ENCODE data around the gene RASSF6. TPM values are rescaled to one million over a fixed set of nuclear protein-coding genes. Genes with fewer than 3 reads are reported as not detected.

RASSF6 gene
- total and polyA plus RNA-seq, 2 donors from 2014 or later, result 4.7 to 8.8 TPM

DNA sequence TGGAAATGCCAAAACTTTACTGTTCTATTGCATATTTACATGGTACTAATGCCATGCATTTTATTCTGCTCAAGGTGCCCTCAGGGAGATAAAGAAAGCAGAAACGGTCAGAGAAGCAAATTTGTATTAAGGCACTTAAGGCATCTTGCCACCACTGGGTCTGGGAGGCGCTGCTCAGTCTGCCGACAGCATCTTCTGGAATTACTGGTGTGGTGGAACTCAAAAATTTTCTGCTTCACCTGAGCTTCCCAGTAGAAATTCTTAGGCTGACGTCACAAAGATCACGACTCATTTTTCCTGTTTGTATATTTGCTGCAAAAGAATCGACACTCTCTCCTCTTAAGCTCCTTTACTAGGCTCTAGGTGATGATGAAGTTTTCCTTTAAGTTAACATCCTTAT is 3.0 kb downstream of the RASSF6 start:
- no peaks in the 10 kb centered on the region for H3K9me3 ChIP-seq (ENCODE audit: control insufficient read depth in 2 of 3, insufficient read depth in 1 of 3, low read length in 3 of 3)
- H3K27ac ChIP-seq (ENCODE audit: low read depth in 2 of 2, low read length in 2 of 2), result no peak overlapping the region
- no peak for FAIRE-seq
- H3K9ac ChIP-seq (ENCODE audit: low read length in 3 of 3), result no peak overlapping the region
- no peaks in the 10 kb centered on the region for H3K36me3 ChIP-seq (ENCODE audit: control insufficient read depth in 2 of 3, insufficient read depth in 3 of 3, low read length in 3 of 3)
- no peaks in the 10 kb centered on the region for H3K27me3 ChIP-seq (ENCODE audit: control insufficient read depth, insufficient read depth, low read length)
- intact Hi-C loops (cut with DNase I), result no loop called here
- no peak for DNase-seq
- TF ChIP-seq, protein P1, sequence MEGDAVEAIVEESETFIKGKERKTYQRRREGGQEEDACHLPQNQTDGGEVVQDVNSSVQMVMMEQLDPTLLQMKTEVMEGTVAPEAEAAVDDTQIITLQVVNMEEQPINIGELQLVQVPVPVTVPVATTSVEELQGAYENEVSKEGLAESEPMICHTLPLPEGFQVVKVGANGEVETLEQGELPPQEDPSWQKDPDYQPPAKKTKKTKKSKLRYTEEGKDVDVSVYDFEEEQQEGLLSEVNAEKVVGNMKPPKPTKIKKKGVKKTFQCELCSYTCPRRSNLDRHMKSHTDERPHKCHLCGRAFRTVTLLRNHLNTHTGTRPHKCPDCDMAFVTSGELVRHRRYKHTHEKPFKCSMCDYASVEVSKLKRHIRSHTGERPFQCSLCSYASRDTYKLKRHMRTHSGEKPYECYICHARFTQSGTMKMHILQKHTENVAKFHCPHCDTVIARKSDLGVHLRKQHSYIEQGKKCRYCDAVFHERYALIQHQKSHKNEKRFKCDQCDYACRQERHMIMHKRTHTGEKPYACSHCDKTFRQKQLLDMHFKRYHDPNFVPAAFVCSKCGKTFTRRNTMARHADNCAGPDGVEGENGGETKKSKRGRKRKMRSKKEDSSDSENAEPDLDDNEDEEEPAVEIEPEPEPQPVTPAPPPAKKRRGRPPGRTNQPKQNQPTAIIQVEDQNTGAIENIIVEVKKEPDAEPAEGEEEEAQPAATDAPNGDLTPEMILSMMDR (IDR thresholded peaks at IDR 0.05; ENCODE audit: borderline replicate concordance, extremely low read depth, insufficient read depth), result no peak
- H3K4me3 ChIP-seq (ENCODE audit: low read length in 3 of 3), result no peak overlapping the region
- peaks cover 0 to 10% (median 0%) of the 10 kb centered on the region in 3 donors for H3K4me1 ChIP-seq (ENCODE audit: control insufficient read depth in 2 of 3, insufficient read depth in 2 of 3, low read depth in 1 of 3, low read length in 3 of 3)

DNA sequence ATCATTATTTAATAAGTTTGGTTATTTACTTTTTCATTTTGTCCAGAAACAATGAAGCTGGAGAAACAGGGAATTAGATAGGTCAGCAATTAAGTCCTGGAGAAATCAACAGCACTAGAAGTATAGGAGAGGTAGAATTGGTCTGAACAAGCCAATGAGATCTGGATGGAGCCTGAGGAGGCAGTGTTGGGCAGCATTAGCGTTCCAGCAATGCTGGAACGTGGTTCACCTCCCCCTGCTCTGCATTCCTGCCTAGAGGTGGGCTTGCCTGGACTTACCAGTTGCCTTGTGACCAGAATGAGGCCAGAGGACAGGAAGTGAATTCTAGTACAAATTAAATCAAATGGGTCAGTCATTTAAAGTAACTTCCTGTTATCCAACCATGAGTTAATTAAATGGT is 4.6 kb downstream of the RASSF6 start:
- DNase-seq (peak in 2 of 5 donors; percentile 51 to 73), FAIRE-seq (no peak)
- TF ChIP-seq, protein P1 (IDR thresholded peaks at IDR 0.05; ENCODE audit: borderline replicate concordance, extremely low read depth, insufficient read depth), result peak; percentile 17
- no peaks in the 10 kb centered on the region for H3K9me3 ChIP-seq (ENCODE audit: control insufficient read depth in 2 of 3, insufficient read depth in 1 of 3, low read length in 3 of 3)
- intact Hi-C loops (cut with DNase I), result no loop called here
- H3K4me1 ChIP-seq (ENCODE audit: control insufficient read depth in 2 of 3, insufficient read depth in 2 of 3, low read depth in 1 of 3, low read length in 3 of 3), result peaks cover 0 to 10% (median 0%) of the 10 kb centered on the region in 3 donors
- no peaks in the 10 kb centered on the region for H3K27me3 ChIP-seq (ENCODE audit: control insufficient read depth, insufficient read depth, low read length)
- peak overlapping the region; percentile 2 to 20 for H3K27ac ChIP-seq (ENCODE audit: low read depth in 2 of 2, low read length in 2 of 2)
- H3K9ac ChIP-seq (ENCODE audit: low read length in 3 of 3), result no peak overlapping the region
- no peak overlapping the region for H3K4me3 ChIP-seq (ENCODE audit: low read length in 3 of 3)
- peaks cover 0 to under 1% (median 0%) of the 10 kb centered on the region in 3 donors for H3K36me3 ChIP-seq (ENCODE audit: control insufficient read depth in 2 of 3, insufficient read depth in 3 of 3, low read length in 3 of 3)

DNA sequence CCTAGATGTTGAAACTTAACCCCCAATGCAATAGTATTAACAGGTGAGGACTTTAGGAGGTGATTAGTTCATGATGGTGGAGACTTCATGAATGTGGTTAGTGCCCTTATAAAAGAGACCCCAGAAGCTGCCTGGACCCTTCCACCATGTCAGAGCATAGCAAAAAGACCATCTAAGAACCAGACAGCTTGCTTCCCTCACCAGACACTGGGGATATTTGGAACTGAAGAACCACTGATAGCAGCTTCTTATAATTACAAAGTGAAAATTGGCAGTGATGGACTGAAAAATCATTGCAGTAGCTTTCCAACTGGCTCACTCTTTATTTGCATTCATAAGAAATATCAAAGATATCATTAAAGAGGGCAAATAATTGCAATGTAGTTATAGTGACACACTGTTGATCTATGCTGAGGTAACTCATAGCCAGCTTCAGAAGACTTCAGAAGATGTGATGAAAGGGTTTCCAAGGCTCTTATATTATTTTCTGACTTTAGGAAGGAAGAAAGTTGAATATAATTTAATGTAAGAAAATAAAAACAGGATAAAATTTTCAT is 5.8 kb downstream of the RASSF6 start:
- Histone ChIP-seq H3K27me3 (ENCODE audit: control insufficient read depth, insufficient read depth, low read length) (no peaks in the 10 kb centered on the region), H3K4me3 (ENCODE audit: low read length in 3 of 3) (no peak overlapping the region), H3K9ac (ENCODE audit: low read length in 3 of 3) (no peak overlapping the region), H3K4me1 (ENCODE audit: control insufficient read depth in 2 of 3, insufficient read depth in 2 of 3, low read depth in 1 of 3, low read length in 3 of 3) (peaks cover 0 to 17% (median 4%) of the 10 kb centered on the region in 3 donors), H3K27ac (ENCODE audit: low read depth in 2 of 2, low read length in 2 of 2) (no peak overlapping the region), H3K36me3 (ENCODE audit: control insufficient read depth in 2 of 3, insufficient read depth in 3 of 3, low read length in 3 of 3) (peaks cover 0 to 3% (median 0%) of the 10 kb centered on the region in 3 donors), H3K9me3 (ENCODE audit: control insufficient read depth in 2 of 3, insufficient read depth in 1 of 3, low read length in 3 of 3) (no peaks in the 10 kb centered on the region)
- FAIRE-seq (no peak), DNase-seq (no peak)
- intact Hi-C loops (cut with DNase I), result no loop called here
- TF ChIP-seq, protein P1 (IDR thresholded peaks at IDR 0.05; ENCODE audit: borderline replicate concordance, extremely low read depth, insufficient read depth), result no peak

DNA sequence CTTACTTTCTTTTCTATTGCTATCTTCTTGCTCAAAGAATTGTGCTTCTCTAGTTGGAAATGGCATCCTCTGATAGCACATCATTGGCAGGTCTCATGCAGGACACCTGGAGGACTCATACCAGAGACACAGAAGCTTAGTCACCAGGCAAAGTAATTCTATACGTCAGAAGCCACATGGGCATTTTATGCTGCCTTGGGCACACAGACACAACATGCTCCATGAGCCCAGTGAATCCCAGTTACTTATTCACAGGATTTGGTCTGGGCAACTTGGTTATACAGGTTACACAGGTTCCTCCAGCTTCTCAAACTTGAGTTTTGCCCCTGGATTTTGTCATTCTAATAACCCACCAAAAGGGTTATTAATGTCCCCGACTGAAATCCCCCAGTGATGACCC is 7.1 kb downstream of the RASSF6 start:
- Histone ChIP-seq H3K4me3 (ENCODE audit: low read length in 3 of 3) (no peak overlapping the region), H3K27ac (ENCODE audit: low read depth in 2 of 2, low read length in 2 of 2) (no peak overlapping the region), H3K4me1 (ENCODE audit: control insufficient read depth in 2 of 3, insufficient read depth in 2 of 3, low read depth in 1 of 3, low read length in 3 of 3) (peaks cover 0 to 25% (median 7%) of the 10 kb centered on the region in 3 donors), H3K36me3 (ENCODE audit: control insufficient read depth in 2 of 3, insufficient read depth in 3 of 3, low read length in 3 of 3) (peaks cover 0 to 3% (median 0%) of the 10 kb centered on the region in 3 donors), H3K9me3 (ENCODE audit: control insufficient read depth in 2 of 3, insufficient read depth in 1 of 3, low read length in 3 of 3) (no peaks in the 10 kb centered on the region), H3K9ac (ENCODE audit: low read length in 3 of 3) (no peak overlapping the region), H3K27me3 (ENCODE audit: control insufficient read depth, insufficient read depth, low read length) (no peaks in the 10 kb centered on the region)
- FAIRE-seq (no peak), DNase-seq (peak in 3 of 5 donors; percentile 33 to 68 (median 59))
- intact Hi-C loops (cut with DNase I), result no loop called here
- TF ChIP-seq, protein P1 (IDR thresholded peaks at IDR 0.05; ENCODE audit: borderline replicate concordance, extremely low read depth, insufficient read depth), result no peak
